ENCODE results near the gene OSBPL1A.

DNA sequence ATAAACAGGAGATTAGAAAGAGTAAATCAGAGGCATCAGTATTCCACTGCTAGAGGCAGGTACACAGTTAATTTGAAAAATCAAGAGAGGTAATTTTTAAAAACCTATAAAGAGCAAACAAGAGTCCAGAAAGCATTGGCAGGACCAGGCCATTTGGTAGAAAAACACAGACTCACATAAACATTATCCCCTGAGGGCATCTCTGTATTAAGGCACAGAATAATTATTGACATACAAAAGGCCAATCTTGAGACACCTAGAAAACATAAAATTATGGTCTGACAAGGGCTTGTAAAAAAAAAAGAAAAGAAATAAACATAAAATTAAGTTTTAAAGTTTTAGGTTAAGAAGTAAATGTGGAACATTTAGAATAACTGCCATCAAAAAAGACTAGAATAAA lies 120.6 kb downstream of the OSBPL1A start:
- TF ChIP-seq EZH2phosphoT487 (IDR thresholded peaks at IDR 0.05; ENCODE audit: insufficient read depth, low read depth) (no peak), EZH2 (IDR thresholded peaks at IDR 0.05; ENCODE audit: insufficient read depth, poor library complexity, severe bottlenecking) (no peak)

Measured in GM23248 (cell line).